HG03039 (cell line): ENCODE results near the gene SESN2.

Experiments used
- ATAC-seq: cut with Tn5 transposase; IDR thresholded peaks from one replicate; pipeline ENCODE4 v1.9.1; 2021; ENCODE audit warnings: mild to moderate bottlenecking, moderate library complexity; ENCODE audit not compliant: unreplicated experiment

SESN2 gene

GRCh38 chr1:28249013-28249865 lies 10.1 kb upstream of the SESN2 start:
- no peak for ATAC-seq

- ATAC-seq = no peak
Measured at GRCh38 chr1:28249866-28250295, 9.4 kb upstream of the SESN2 start.

- no peak for ATAC-seq
Measured at GRCh38 chr1:28256197-28256827, 3.0 kb upstream of the SESN2 start.

GRCh38 chr1:28257736-28258135 lies 1.6 kb upstream of the SESN2 start:
- ATAC-seq = no peak

GRCh38 chr1:28258628-28259251 lies 578 bp upstream of the SESN2 start:
- no peak for ATAC-seq

- ATAC-seq = no peak
Measured at GRCh38 chr1:28259934-28260802, 850 bp downstream of the SESN2 start.

GRCh38 chr1:28260803-28261174 lies 1.5 kb downstream of the SESN2 start:
- no peak for ATAC-seq

- no peak for ATAC-seq
Measured at GRCh38 chr1:28264897-28265296, 5.6 kb downstream of the SESN2 start.

- no peak for ATAC-seq
Measured at GRCh38 chr1:28265577-28265976, 6.3 kb downstream of the SESN2 start.

- ATAC-seq = no peak
Measured at GRCh38 chr1:28266920-28267322, 7.6 kb downstream of the SESN2 start.

- ATAC-seq = no peak
Measured at GRCh38 chr1:28267633-28268032, 8.3 kb downstream of the SESN2 start.

GRCh38 chr1:28269529-28269928 lies 10.2 kb downstream of the SESN2 start:
- no peak for ATAC-seq

GRCh38 chr1:28272215-28272852 lies 13.0 kb downstream of the SESN2 start:
- ATAC-seq = no peak

GRCh38 chr1:28273216-28273860 lies 14.0 kb downstream of the SESN2 start:
- ATAC-seq = no peak

GRCh38 chr1:28278763-28279162 lies 19.4 kb downstream of the SESN2 start:
- no peak for ATAC-seq

- no peak for ATAC-seq
Measured at GRCh38 chr1:28279721-28280120, 20.4 kb downstream of the SESN2 start.

- ATAC-seq = no peak
Measured at GRCh38 chr1:28280501-28280900, 21.2 kb downstream of the SESN2 start.

GRCh38 chr1:28280977-28281381 lies 21.7 kb downstream of the SESN2 start:
- no peak for ATAC-seq

GRCh38 chr1:28281608-28282425 lies 22.5 kb downstream of the SESN2 start:
- no peak for ATAC-seq
